ENCODE results near the gene CDIP1. TPM values are rescaled to one million over a fixed set of nuclear protein-coding genes. Genes with fewer than 3 reads are reported as not detected.

Gene CDIP1
- total and polyA plus RNA-seq, 4 donors: 4.4 to 18.6 (median 12.0) TPM

- H3K4me1 ChIP-seq (ENCODE audit: control insufficient read depth in 4 of 4, insufficient read depth in 4 of 4, low read length in 3 of 4): peaks cover 3 to 14% (median 10%) of the 10 kb centered on the region in 4 donors
- no peak overlapping the region for H3K9ac ChIP-seq (ENCODE audit: low read depth in 1 of 2, low read length in 2 of 2)
- DNase-seq (ENCODE audit: low spot score): no peak
- no peaks in the 10 kb centered on the region for H3K9me3 ChIP-seq (ENCODE audit: control insufficient read depth in 4 of 4, low read length in 3 of 4)
- no peak overlapping the region for H3K27ac ChIP-seq (ENCODE audit: low read depth in 1 of 2, low read length in 2 of 2)
- H3K36me3 ChIP-seq (ENCODE audit: control insufficient read depth in 4 of 4, insufficient read depth in 3 of 4, low read depth in 1 of 4, low read length in 3 of 4): peaks cover 3 to 4% (median 4%) of the 10 kb centered on the region in 4 donors
- no peaks in the 10 kb centered on the region for H3K27me3 ChIP-seq (ENCODE audit: control insufficient read depth in 4 of 4, insufficient read depth in 4 of 4, low read length in 3 of 4)
- 92% methylated on average over 1 of the region's 1 CpG for WGBS
- no peak overlapping the region for H3K4me3 ChIP-seq (ENCODE audit: low read depth in 1 of 3, low read length in 3 of 3)
- TF ChIP-seq HNF4G (IDR thresholded peaks at IDR 0.05): no peak
- TF ChIP-seq SP1 (IDR thresholded peaks at IDR 0.05): no peak
- TF ChIP-seq NR2F2 (IDR thresholded peaks at IDR 0.05): no peak
- TF ChIP-seq YY1 (IDR thresholded peaks at IDR 0.05): no peak
- no peak for TF ChIP-seq MAX (IDR thresholded peaks at IDR 0.05)
- TF ChIP-seq RXRA (IDR thresholded peaks at IDR 0.05): no peak
- TF ChIP-seq EGR1 (IDR thresholded peaks at IDR 0.05; ENCODE audit: low read depth in 2 of 2): no peak
- TF ChIP-seq HNF4A (conservative IDR thresholded peaks at IDR 0.05): no peak
- TF ChIP-seq GABPA (IDR thresholded peaks at IDR 0.05 in 1 of 2, conservative IDR thresholded peaks at IDR 0.05 in 1 of 2): no peak
Measured at GRCh38 chr16:4481963-4482362, 56.6 kb downstream of the CDIP1 start.

GRCh38 chr16:4481526-4481925 lies 57.0 kb downstream of the CDIP1 start:
- Histone ChIP-seq H3K27ac (ENCODE audit: low read depth in 1 of 2, low read length in 2 of 2) (no peak overlapping the region), H3K4me1 (ENCODE audit: control insufficient read depth in 4 of 4, insufficient read depth in 4 of 4, low read length in 3 of 4) (peaks cover 3 to 13% (median 6%) of the 10 kb centered on the region in 4 donors), H3K36me3 (ENCODE audit: control insufficient read depth in 4 of 4, insufficient read depth in 3 of 4, low read depth in 1 of 4, low read length in 3 of 4) (peaks cover 3 to 4% (median 4%) of the 10 kb centered on the region in 4 donors), H3K27me3 (ENCODE audit: control insufficient read depth in 4 of 4, insufficient read depth in 4 of 4, low read length in 3 of 4) (no peaks in the 10 kb centered on the region), H3K4me3 (ENCODE audit: low read depth in 1 of 3, low read length in 3 of 3) (no peak overlapping the region), H3K9me3 (ENCODE audit: control insufficient read depth in 4 of 4, low read length in 3 of 4) (no peaks in the 10 kb centered on the region), H3K9ac (ENCODE audit: low read depth in 1 of 2, low read length in 2 of 2) (no peak overlapping the region)
- DNase-seq (ENCODE audit: low spot score): no peak
- TF ChIP-seq SP1 (IDR thresholded peaks at IDR 0.05) (no peak), EGR1 (IDR thresholded peaks at IDR 0.05; ENCODE audit: low read depth in 2 of 2) (no peak), GABPA (IDR thresholded peaks at IDR 0.05 in 1 of 2, conservative IDR thresholded peaks at IDR 0.05 in 1 of 2) (no peak), ZBTB33 (IDR thresholded peaks at IDR 0.05) (no peak), RXRA (IDR thresholded peaks at IDR 0.05) (no peak), MAX (IDR thresholded peaks at IDR 0.05) (no peak), HNF4G (IDR thresholded peaks at IDR 0.05) (no peak)
- 76% methylated on average over 2 of the region's 2 CpGs for WGBS

- no peak for TF ChIP-seq GABPA (IDR thresholded peaks at IDR 0.05 in 1 of 2, conservative IDR thresholded peaks at IDR 0.05 in 1 of 2)
- peak in 1 of 2 donors; percentile 9 for TF ChIP-seq RAD21 (IDR thresholded peaks at IDR 0.05)
- TF ChIP-seq HNF4A (conservative IDR thresholded peaks at IDR 0.05): no peak
- TF ChIP-seq CTCF (IDR thresholded peaks at IDR 0.05; ENCODE audit: low read depth, low read length, missing input control): peak; percentile 15
- TF ChIP-seq FOXA1 (IDR thresholded peaks at IDR 0.05): no peak
- Histone ChIP-seq H3K9ac (ENCODE audit: low read depth in 1 of 2, low read length in 2 of 2) (no peak overlapping the region), H3K4me1 (ENCODE audit: control insufficient read depth in 4 of 4, insufficient read depth in 4 of 4, low read length in 3 of 4) (peaks cover 2 to 19% (median 12%) of the 10 kb centered on the region in 4 donors), H3K9me3 (ENCODE audit: control insufficient read depth in 4 of 4, low read length in 3 of 4) (no peaks in the 10 kb centered on the region), H3K4me3 (ENCODE audit: low read depth in 1 of 3, low read length in 3 of 3) (no peak overlapping the region), H3K36me3 (ENCODE audit: control insufficient read depth in 4 of 4, insufficient read depth in 3 of 4, low read depth in 1 of 4, low read length in 3 of 4) (no peaks in the 10 kb centered on the region), H3K27ac (ENCODE audit: low read depth in 1 of 2, low read length in 2 of 2) (no peak overlapping the region), H3K27me3 (ENCODE audit: control insufficient read depth in 4 of 4, insufficient read depth in 4 of 4, low read length in 3 of 4) (no peaks in the 10 kb centered on the region)
- 81% methylated on average over 2 of the region's 2 CpGs for WGBS
- DNase-seq (ENCODE audit: low spot score): no peak
Measured at GRCh38 chr16:4477966-4478365, 60.6 kb downstream of the CDIP1 start.
